GM21723 (cell line): ENCODE measurements around the gene NRCAM.
"Not testable (repeated sequence)": the region's sequence is repeated elsewhere in the genome, so short reads cannot be mapped to it uniquely, and the experiment has no call there.

ENCODE experiments used
- ATAC-seq: cut with Tn5 transposase; IDR thresholded peaks from one replicate; pipeline ENCODE4 v1.9.1; 2021; ENCODE audit warnings: mild to moderate bottlenecking, moderate library complexity; ENCODE audit not compliant: unreplicated experiment

NRCAM gene

GRCh38 chr7:108403597-108404217 is 52.5 kb downstream of the NRCAM start:
- no peak for ATAC-seq

- ATAC-seq, result no peak
These were observed 53.4 kb downstream of the NRCAM start for GRCh38 chr7:108402865-108403264.

- no peak for ATAC-seq
These were observed 60.2 kb downstream of the NRCAM start for GRCh38 chr7:108396080-108396479.

- ATAC-seq, result no peak
These were observed 60.8 kb downstream of the NRCAM start for GRCh38 chr7:108395426-108395825.

GRCh38 chr7:108393097-108393496 is 63.1 kb downstream of the NRCAM start:
- ATAC-seq, result not testable (repeated sequence)

- not testable (repeated sequence) for ATAC-seq
These were observed 68.5 kb downstream of the NRCAM start for GRCh38 chr7:108387686-108388085.

- no peak for ATAC-seq
These were observed 70.3 kb downstream of the NRCAM start for GRCh38 chr7:108385834-108386422.

- peak; percentile 81 for ATAC-seq
These were observed 71.3 kb downstream of the NRCAM start for GRCh38 chr7:108384716-108385483.

- ATAC-seq, result no peak
These were observed 73.3 kb downstream of the NRCAM start for GRCh38 chr7:108382932-108383331.

- ATAC-seq, result no peak
These were observed 75.7 kb downstream of the NRCAM start for GRCh38 chr7:108380517-108380916.

GRCh38 chr7:108376206-108376605 is 80.0 kb downstream of the NRCAM start:
- ATAC-seq, result peak; percentile 48

- ATAC-seq, result peak; percentile 67
These were observed 80.6 kb downstream of the NRCAM start for GRCh38 chr7:108375668-108376067.

- ATAC-seq, result no peak
These were observed 81.3 kb downstream of the NRCAM start for GRCh38 chr7:108374899-108375298.

GRCh38 chr7:108372618-108373017 is 83.6 kb downstream of the NRCAM start:
- no peak for ATAC-seq

- no peak for ATAC-seq
These were observed 85.6 kb downstream of the NRCAM start for GRCh38 chr7:108370616-108371015.

- ATAC-seq, result no peak
These were observed 87.8 kb downstream of the NRCAM start for GRCh38 chr7:108368466-108368865.

- ATAC-seq, result no peak
These were observed 88.3 kb downstream of the NRCAM start for GRCh38 chr7:108367946-108368345.

GRCh38 chr7:108367314-108367713 is 88.9 kb downstream of the NRCAM start:
- ATAC-seq, result no peak

- no peak for ATAC-seq
These were observed 92.6 kb downstream of the NRCAM start for GRCh38 chr7:108363659-108364058.

- no peak for ATAC-seq
These were observed 96.0 kb downstream of the NRCAM start for GRCh38 chr7:108360058-108360800.

GRCh38 chr7:108358553-108358952 is 97.7 kb downstream of the NRCAM start:
- ATAC-seq, result no peak
